Ascending aorta (tissue), 2 donors: ENCODE data around the gene TTLL3. TPM values are rescaled to one million over a fixed set of nuclear protein-coding genes. Genes with fewer than 3 reads are reported as not detected.

Experiments used
- DNase-seq, 2 donors: peaks; one replicate each; pipeline ENCODE4 v3.0.0-alpha.2; 2019; ENCODE audit warnings: low spot score in 2 of 2
- H3K27ac ChIP-seq, 2 donors: fragments of 200-600 bp; sonication (generic); one replicate each; pipeline ENCODE4 v1.5.1; 2016 to 2017; ENCODE audit warnings: mild to moderate bottlenecking in 1 of 2
- H3K27me3 ChIP-seq: fragments of 200-600 bp; sonication (generic); one replicate; pipeline ENCODE4 v1.5.1; 2017
- H3K36me3 ChIP-seq, 2 donors: fragments of 200-600 bp; sonication (generic); one replicate each; pipeline ENCODE4 v1.5.1; 2016
- H3K4me1 ChIP-seq, 2 donors: fragments of 200-600 bp; sonication (generic); one replicate each; pipeline ENCODE4 v1.5.1; 2016 to 2017; ENCODE audit warnings: mild to moderate bottlenecking in 1 of 2
- H3K4me3 ChIP-seq, 2 donors: fragments of 200-600 bp; sonication (generic); one replicate each; pipeline ENCODE4 v1.5.1; 2016 to 2017; ENCODE audit warnings: mild to moderate bottlenecking in 1 of 2
- H3K9me3 ChIP-seq, 2 donors: fragments of 200-600 bp; sonication (generic); one replicate each; pipeline ENCODE4 v1.5.1; 2016
- intact Hi-C: fragments of 100-400 bp; cut with DNase I; formaldehyde crosslinking; loops from one replicate; pipeline ENCODE4 v1.15.1; 2023
- total RNA-seq: library from RNA; depleted of rRNA; stranded (reverse); fragments of >200 nt; gene quantifications from one replicate; pipeline ENCODE4 v1.1.0, GENCODE V29; 2016
- TF ChIP-seq, protein P1 (sequence below), 3 experiments: fragments of 200-600 bp in 2 of 3; fragments of 450-650 bp in 1 of 3; sonication (generic) in 2 of 3; IDR thresholded peaks; one replicate each; pipeline ENCODE4 v1.5.1; 2016 to 2019; ENCODE audit warnings: antibody characterized with exemption in 3 of 3, mild to moderate bottlenecking in 1 of 3, moderate library complexity in 1 of 3

The TTLL3 gene
- total RNA-seq, 1 donor from 2014 or later = 47.0 TPM

DNA sequence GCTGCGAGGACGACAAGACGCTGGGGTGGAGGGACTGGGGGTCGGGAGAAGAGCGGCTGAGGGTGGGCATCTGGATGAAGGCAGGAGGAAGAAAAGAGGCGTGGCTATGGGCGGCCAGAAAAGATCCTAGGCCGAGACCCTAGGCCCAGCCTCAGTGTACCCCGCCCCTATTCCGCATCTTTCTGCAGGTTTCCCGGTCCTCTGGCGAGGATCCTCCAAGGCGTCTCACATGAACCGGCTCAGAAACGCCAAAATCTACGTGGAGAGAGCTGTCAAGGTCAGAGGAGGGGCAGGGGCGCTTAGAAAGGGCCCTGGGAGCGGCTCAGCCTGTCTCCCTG lies 340 bp downstream of the TTLL3 start:
- peak overlapping the region; percentile 71 to 80 for H3K4me3 ChIP-seq
- intact Hi-C loops = loop anchor here (1.0 kb wide), 2 partner anchors 18 to 34 kb away; partner anchors contain the start of genes RPUSD3 and TADA3

DNA sequence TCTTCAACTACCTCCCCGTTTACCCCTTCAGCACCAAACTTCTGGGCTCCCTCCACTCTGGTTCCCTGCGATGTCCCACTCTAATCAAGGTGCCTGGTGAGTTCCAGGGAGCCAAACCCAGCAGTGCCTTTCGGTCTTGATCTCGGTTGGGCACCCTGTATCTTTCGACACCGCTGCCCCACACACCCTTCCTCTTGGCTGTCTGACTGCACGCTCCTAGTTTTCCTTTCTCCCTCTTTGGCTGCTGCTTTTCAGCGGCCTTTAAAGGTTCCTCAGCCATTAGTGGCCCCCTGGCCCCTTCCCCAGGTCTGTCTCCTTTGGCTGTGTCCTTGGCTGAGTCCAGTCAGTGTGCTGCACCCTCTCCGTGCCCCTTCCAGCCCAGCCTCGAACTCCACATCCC lies 784 bp downstream of the TTLL3 start:
- Histone ChIP-seq H3K9me3 (no peaks in the 10 kb centered on the region), H3K27me3 (no peaks in the 10 kb centered on the region), H3K36me3 (peaks cover 10 to 20% of the 10 kb centered on the region in 2 donors), H3K27ac (peak overlapping the region; percentile 94 to 95), H3K4me1 (peaks cover 5 to 10% of the 10 kb centered on the region in 2 donors), H3K4me3 (peak overlapping the region; percentile 71 to 80)
- intact Hi-C loops = loop anchor here (1.0 kb wide), 2 partner anchors 19 to 33 kb away; partner anchors contain the start of genes RPUSD3 and TADA3
- DNase-seq = no peak
- TF ChIP-seq, protein P1, sequence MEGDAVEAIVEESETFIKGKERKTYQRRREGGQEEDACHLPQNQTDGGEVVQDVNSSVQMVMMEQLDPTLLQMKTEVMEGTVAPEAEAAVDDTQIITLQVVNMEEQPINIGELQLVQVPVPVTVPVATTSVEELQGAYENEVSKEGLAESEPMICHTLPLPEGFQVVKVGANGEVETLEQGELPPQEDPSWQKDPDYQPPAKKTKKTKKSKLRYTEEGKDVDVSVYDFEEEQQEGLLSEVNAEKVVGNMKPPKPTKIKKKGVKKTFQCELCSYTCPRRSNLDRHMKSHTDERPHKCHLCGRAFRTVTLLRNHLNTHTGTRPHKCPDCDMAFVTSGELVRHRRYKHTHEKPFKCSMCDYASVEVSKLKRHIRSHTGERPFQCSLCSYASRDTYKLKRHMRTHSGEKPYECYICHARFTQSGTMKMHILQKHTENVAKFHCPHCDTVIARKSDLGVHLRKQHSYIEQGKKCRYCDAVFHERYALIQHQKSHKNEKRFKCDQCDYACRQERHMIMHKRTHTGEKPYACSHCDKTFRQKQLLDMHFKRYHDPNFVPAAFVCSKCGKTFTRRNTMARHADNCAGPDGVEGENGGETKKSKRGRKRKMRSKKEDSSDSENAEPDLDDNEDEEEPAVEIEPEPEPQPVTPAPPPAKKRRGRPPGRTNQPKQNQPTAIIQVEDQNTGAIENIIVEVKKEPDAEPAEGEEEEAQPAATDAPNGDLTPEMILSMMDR (IDR thresholded peaks at IDR 0.05) = no peak

More for the DNA sequence above, 340 bp downstream of the TTLL3 start:
- Histone ChIP-seq H3K4me1 (peaks cover 5 to 10% of the 10 kb centered on the region in 2 donors), H3K27ac (peak overlapping the region; percentile 94 to 95), H3K9me3 (no peaks in the 10 kb centered on the region), H3K36me3 (peaks cover 14 to 21% of the 10 kb centered on the region in 2 donors), H3K27me3 (no peaks in the 10 kb centered on the region)
- no peak for DNase-seq
- TF ChIP-seq, protein P1 (IDR thresholded peaks at IDR 0.05) = no peak

DNA sequence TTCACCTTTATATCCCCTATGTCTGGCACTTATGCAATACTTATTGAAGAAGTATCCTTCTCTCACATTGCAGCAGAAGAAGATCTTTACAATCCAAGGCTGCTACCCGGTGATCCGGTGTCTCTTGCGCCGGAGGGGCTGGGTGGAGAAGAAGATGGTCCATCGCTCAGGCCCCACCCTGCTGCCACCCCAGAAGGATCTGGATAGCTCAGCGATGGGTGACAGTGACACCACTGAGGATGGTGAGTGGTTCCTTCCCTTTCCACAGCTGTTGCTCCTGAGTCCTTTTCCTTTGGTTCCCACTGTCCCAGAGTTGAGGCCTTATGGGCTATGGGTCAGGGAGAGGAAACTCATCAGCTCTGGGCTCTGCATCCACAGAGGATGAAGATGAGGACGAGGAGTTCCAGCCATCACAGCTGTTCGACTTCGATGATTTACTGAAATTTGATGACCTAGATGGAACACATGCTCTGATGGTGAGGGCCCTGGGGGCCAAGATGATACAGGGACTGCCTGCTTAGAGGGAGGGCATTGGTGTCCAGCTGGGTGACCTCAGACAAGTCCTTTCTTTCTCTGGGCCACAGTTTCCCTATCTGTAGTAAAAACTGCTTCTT lies 2.9 kb downstream of the TTLL3 start:
- no peak overlapping the region for H3K4me3 ChIP-seq
- no peaks in the 10 kb centered on the region for H3K9me3 ChIP-seq
- intact Hi-C loops = no loop called here
- DNase-seq = no peak
- peaks cover 2 to 8% of the 10 kb centered on the region in 2 donors for H3K36me3 ChIP-seq
- H3K4me1 ChIP-seq = peaks cover 5 to 10% of the 10 kb centered on the region in 2 donors
- H3K27ac ChIP-seq = no peak overlapping the region
- H3K27me3 ChIP-seq = no peaks in the 10 kb centered on the region
- TF ChIP-seq, protein P1 (IDR thresholded peaks at IDR 0.05) = no peak

DNA sequence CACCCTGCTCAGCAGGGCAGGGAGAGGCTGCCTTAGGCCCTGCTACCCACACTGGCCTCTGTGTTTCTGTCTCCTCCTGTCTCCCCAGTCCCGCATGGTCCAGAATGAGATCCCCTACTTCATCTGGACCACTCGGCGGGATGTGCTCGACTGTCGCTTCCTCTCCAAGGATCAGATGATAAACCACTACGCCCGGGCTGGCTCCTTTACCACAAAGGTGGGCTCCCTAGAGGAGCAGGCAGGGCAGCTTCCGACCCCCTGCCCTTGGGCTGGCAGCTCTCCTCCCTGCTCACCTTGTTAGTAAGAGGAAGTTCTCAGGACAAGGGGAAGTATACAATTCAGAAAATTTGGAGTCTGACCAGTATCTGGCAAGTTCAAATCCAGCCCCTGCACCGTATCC lies 5.9 kb downstream of the TTLL3 start:
- Histone ChIP-seq H3K9me3 (no peaks in the 10 kb centered on the region), H3K27ac (no peak overlapping the region), H3K36me3 (peaks cover 9 to 16% of the 10 kb centered on the region in 2 donors), H3K4me1 (peaks cover 0 to 4% of the 10 kb centered on the region in 2 donors), H3K4me3 (no peak overlapping the region), H3K27me3 (no peaks in the 10 kb centered on the region)
- no peak for DNase-seq
- TF ChIP-seq, protein P1 (IDR thresholded peaks at IDR 0.05) = no peak
- intact Hi-C loops = no loop called here

DNA sequence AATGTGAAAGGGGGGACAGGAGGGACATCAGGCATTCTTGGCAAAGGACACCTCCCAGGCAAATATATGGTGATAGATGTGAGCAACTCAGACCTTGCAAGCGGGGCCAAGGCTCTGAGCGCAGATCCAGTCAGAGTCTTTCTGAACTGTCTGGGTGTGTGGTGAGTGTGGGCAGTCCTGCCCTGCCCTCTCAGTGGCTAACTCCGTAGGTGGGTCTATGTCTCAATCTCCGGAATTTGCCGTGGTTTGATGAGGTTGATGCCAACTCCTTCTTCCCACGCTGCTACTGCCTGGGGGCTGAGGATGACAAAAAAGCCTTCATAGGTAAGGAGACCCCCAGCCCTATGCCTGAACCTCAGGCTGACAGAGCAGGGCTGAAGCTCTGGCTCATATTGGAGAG lies 7.4 kb downstream of the TTLL3 start:
- peaks cover 9 to 16% of the 10 kb centered on the region in 2 donors for H3K36me3 ChIP-seq
- TF ChIP-seq, protein P1 (IDR thresholded peaks at IDR 0.05) = no peak
- no peak for DNase-seq
- H3K27ac ChIP-seq = no peak overlapping the region
- intact Hi-C loops = no loop called here
- no peak overlapping the region for H3K4me3 ChIP-seq
- no peaks in the 10 kb centered on the region for H3K9me3 ChIP-seq
- H3K4me1 ChIP-seq = no peaks in the 10 kb centered on the region
- no peaks in the 10 kb centered on the region for H3K27me3 ChIP-seq
